ENCODE results near the gene LEP. TPM values are rescaled to one million over a fixed set of nuclear protein-coding genes. Genes with fewer than 3 reads are reported as not detected.

Gene LEP
- total RNA-seq, 2 donors from 2014 or later = not detected

GRCh38 chr7:128227271-128227670 lies 13.8 kb upstream of the LEP start:
- intact Hi-C loops (cut with DNase I) = no loop called here
- no peak for TF ChIP-seq POLR2A (IDR thresholded peaks at IDR 0.05)
- TF ChIP-seq POLR2AphosphoS5 (IDR thresholded peaks at IDR 0.05) = no peak
- no peak for TF ChIP-seq CTCF (IDR thresholded peaks at IDR 0.05)

GRCh38 chr7:128231021-128231420 lies 10.1 kb upstream of the LEP start:
- no peaks in the 10 kb centered on the region for H3K4me1 ChIP-seq (replicated peaks)
- TF ChIP-seq POLR2AphosphoS5 (IDR thresholded peaks at IDR 0.05) (peak; percentile 36), CTCF (IDR thresholded peaks at IDR 0.05) (no peak)
- H3K4me3 ChIP-seq = no peak overlapping the region
- H3K9me3 ChIP-seq = no peaks in the 10 kb centered on the region
- intact Hi-C loops (cut with DNase I) = no loop called here
- H3K27ac ChIP-seq = no peak overlapping the region
- peak; percentile 50 for DNase-seq (ENCODE audit: low spot score)
- 53% methylated on average over 5 of the region's 5 CpGs for WGBS
- H3K27me3 ChIP-seq (replicated peaks; ENCODE audit: insufficient read depth) = no peaks in the 10 kb centered on the region
- no peaks in the 10 kb centered on the region for H3K36me3 ChIP-seq

More at GRCh38 chr7:128227271-128227670, 13.8 kb upstream of the LEP start:
- Histone ChIP-seq H3K9me3 (no peaks in the 10 kb centered on the region), H3K36me3 (no peaks in the 10 kb centered on the region), H3K4me1 (replicated peaks) (no peaks in the 10 kb centered on the region), H3K4me3 (no peak overlapping the region), H3K27ac (no peak overlapping the region), H3K27me3 (replicated peaks; ENCODE audit: insufficient read depth) (no peaks in the 10 kb centered on the region)
- no peak for DNase-seq (ENCODE audit: low spot score)
- 77% methylated on average over 3 of the region's 3 CpGs for WGBS

GRCh38 chr7:128231677-128232076 lies 9.4 kb upstream of the LEP start:
- WGBS = 79% methylated on average over 6 of the region's 6 CpGs
- Histone ChIP-seq H3K27ac (no peak overlapping the region), H3K4me1 (replicated peaks) (no peaks in the 10 kb centered on the region), H3K27me3 (replicated peaks; ENCODE audit: insufficient read depth) (no peaks in the 10 kb centered on the region), H3K9me3 (no peaks in the 10 kb centered on the region), H3K36me3 (no peaks in the 10 kb centered on the region), H3K4me3 (no peak overlapping the region)
- no peak for TF ChIP-seq POLR2A (IDR thresholded peaks at IDR 0.05)
- no peak for TF ChIP-seq POLR2AphosphoS5 (IDR thresholded peaks at IDR 0.05)
- TF ChIP-seq CTCF (IDR thresholded peaks at IDR 0.05) = no peak
- DNase-seq (ENCODE audit: low spot score) = no peak
- intact Hi-C loops (cut with DNase I) = no loop called here

- Histone ChIP-seq H3K4me1 (replicated peaks) (no peaks in the 10 kb centered on the region), H3K27ac (no peak overlapping the region), H3K4me3 (no peak overlapping the region), H3K9me3 (no peaks in the 10 kb centered on the region), H3K27me3 (replicated peaks; ENCODE audit: insufficient read depth) (no peaks in the 10 kb centered on the region), H3K36me3 (no peaks in the 10 kb centered on the region)
- intact Hi-C loops (cut with DNase I) = no loop called here
- WGBS = 86% methylated on average over 5 of the region's 5 CpGs
- TF ChIP-seq CTCF (IDR thresholded peaks at IDR 0.05) (no peak), POLR2AphosphoS5 (IDR thresholded peaks at IDR 0.05) (no peak), POLR2A (IDR thresholded peaks at IDR 0.05) (no peak)
- no peak for DNase-seq (ENCODE audit: low spot score)
Measured at GRCh38 chr7:128233471-128233870, 7.6 kb upstream of the LEP start.

- no peak for DNase-seq (ENCODE audit: low spot score)
- WGBS = 86% methylated on average over 9 of the region's 9 CpGs
- intact Hi-C loops (cut with DNase I) = no loop called here
Measured at GRCh38 chr7:128234476-128235026, 6.5 kb upstream of the LEP start.

More at GRCh38 chr7:128234476-128235026, 6.5 kb upstream of the LEP start:
- Histone ChIP-seq H3K9me3 (no peaks in the 10 kb centered on the region), H3K27me3 (replicated peaks; ENCODE audit: insufficient read depth) (no peaks in the 10 kb centered on the region), H3K4me3 (no peak overlapping the region), H3K27ac (no peak overlapping the region), H3K4me1 (replicated peaks) (no peaks in the 10 kb centered on the region), H3K36me3 (no peaks in the 10 kb centered on the region)
- no peak for TF ChIP-seq POLR2AphosphoS5 (IDR thresholded peaks at IDR 0.05)
- TF ChIP-seq POLR2A (IDR thresholded peaks at IDR 0.05) = no peak
- TF ChIP-seq CTCF (IDR thresholded peaks at IDR 0.05) = no peak
